H1 (cell line): ENCODE measurements around the gene LRRK1. TPM values are rescaled to one million over a fixed set of nuclear protein-coding genes. Genes with fewer than 3 reads are reported as not detected.

ENCODE experiments used
- CTCF ChIA-PET: fragments of 300-600 bp; sonication (Branson Sonifier 250); formaldehyde crosslinking; loops from one replicate; lab custom pipeline; 2021; ENCODE audit not compliant: partially characterized antibody; lab: Charles Lee
- POLR2A ChIA-PET: fragments of 300-600 bp; sonication (Branson Sonifier 250); formaldehyde crosslinking; loops from one replicate; lab custom pipeline; 2021; ENCODE audit warnings: inconsistent platforms; ENCODE audit not compliant: partially characterized antibody; lab: Charles Lee
- DNase-seq, 2 experiments: peaks; one replicate each; pipeline versions ENCODE4 v3.0.0 to v3.0.0-alpha.2; 2010 to 2022; ENCODE audit warnings: low spot score in 2 of 2, low read depth in 1 of 2, mixed read lengths in 1 of 2
- FAIRE-seq: peaks from 2 replicates; lab custom pipeline; 2011; peaks lifted over from hg19 to GRCh38; lab: Jason Lieb, UNC
- H2AFZ ChIP-seq: 2 replicates; pipeline ENCODE4 v1.8.1; 2012; ENCODE audit warnings: low read length, inconsistent platforms
- H2AK5ac ChIP-seq: 2 replicates; pipeline ENCODE4 v1.6.1; 2013; ENCODE audit warnings: low read depth, low read length
- H2BK120ac ChIP-seq: replicated peaks from 2 replicates; pipeline ENCODE3; 2013; ENCODE audit warnings: low read depth, low read length, inconsistent platforms
- H2BK12ac ChIP-seq: 2 replicates; pipeline ENCODE4 v1.6.1; 2013; ENCODE audit warnings: low read depth, low read length
- H2BK15ac ChIP-seq: 2 replicates; pipeline ENCODE4 v1.6.1; 2013; ENCODE audit warnings: low read length
- H2BK20ac ChIP-seq: 2 replicates; pipeline ENCODE4 v1.6.1; 2013; ENCODE audit warnings: low read length
- H2BK5ac ChIP-seq: 2 replicates; pipeline ENCODE4 v1.6.1; 2013; ENCODE audit warnings: low read depth, low read length
- H3K14ac ChIP-seq: 2 replicates; pipeline ENCODE4 v1.6.1; 2013; ENCODE audit warnings: inconsistent platforms; ENCODE audit not compliant: insufficient read length
- H3K18ac ChIP-seq: 2 replicates; pipeline ENCODE4 v1.6.1; 2013; ENCODE audit warnings: low read length; ENCODE audit errors: extremely low read depth
- H3K23ac ChIP-seq: 2 replicates; pipeline ENCODE4 v1.6.1; 2013; ENCODE audit warnings: inconsistent platforms; ENCODE audit not compliant: insufficient read length
- H3K23me2 ChIP-seq: 2 replicates; pipeline ENCODE4 v1.6.1; 2013; ENCODE audit warnings: low read depth, low read length
- H3K27ac ChIP-seq: 2 replicates; pipeline ENCODE4 v1.6.1; 2011; ENCODE audit warnings: low read depth, low read length, inconsistent platforms
- H3K27me3 ChIP-seq, 4 experiments: replicated peaks in 1 of 4; 1 replicate in 1 of 4; 2 replicates in 3 of 4; pipeline versions ENCODE4 v1.6.1 to v1.8.1; 2011 to 2013; ENCODE audit warnings: low read length in 3 of 4, mild to moderate bottlenecking in 3 of 4, inconsistent platforms in 2 of 4, mixed read lengths in 2 of 4, moderate library complexity in 1 of 4; ENCODE audit not compliant: control insufficient read depth in 3 of 4, insufficient read depth in 3 of 4; ENCODE audit errors: extremely low read depth in 1 of 4
- H3K36me3 ChIP-seq, 4 experiments: 2 replicates each; pipeline versions ENCODE4 v1.6.1 to v1.8.1; 2011 to 2013; ENCODE audit warnings: mild to moderate bottlenecking in 4 of 4, low read length in 3 of 4, moderate library complexity in 2 of 4, control low read depth in 1 of 4, inconsistent platforms in 1 of 4; ENCODE audit not compliant: insufficient read depth in 4 of 4, control insufficient read depth in 2 of 4
- H3K4ac ChIP-seq: replicated peaks from 2 replicates; pipeline ENCODE3; 2013; ENCODE audit warnings: low read length, low read depth, mixed read lengths, inconsistent platforms; ENCODE audit not compliant: insufficient read length
- H3K4me1 ChIP-seq, 4 experiments: replicated peaks in 1 of 4; 1 replicate in 1 of 4; 2 replicates in 3 of 4; pipeline versions ENCODE4 v1.6.1 to v1.8.1; 2011 to 2013; ENCODE audit warnings: low read length in 3 of 4, inconsistent platforms in 2 of 4, mixed read lengths in 1 of 4; ENCODE audit not compliant: insufficient read depth in 4 of 4, control insufficient read depth in 3 of 4
- H3K4me2 ChIP-seq, 2 experiments: 2 replicates each; pipeline versions ENCODE4 v1.6.1 to v1.8.1; 2011 to 2013; ENCODE audit warnings: low read depth in 2 of 2, low read length in 2 of 2, control low read depth in 1 of 2, inconsistent platforms in 1 of 2, mild to moderate bottlenecking in 1 of 2; ENCODE audit not compliant: insufficient read depth in 1 of 2
- H3K4me3 ChIP-seq, 4 experiments: fragments of 200-600, 300-600 bp in 1 of 4; sonication (generic), shearing (Covaris generic), sonication (Bioruptor Twin) in 1 of 4; 2 replicates each; pipeline versions ENCODE4 v1.5.1 to v1.8.1; 2011 to 2016; ENCODE audit warnings: low read length in 4 of 4, low read depth in 3 of 4, control low read depth in 2 of 4, inconsistent platforms in 2 of 4, mild to moderate bottlenecking in 2 of 4, mixed read lengths in 1 of 4, moderate library complexity in 1 of 4; ENCODE audit not compliant: insufficient read depth in 2 of 4; ENCODE audit errors: extremely low read depth in 1 of 4
- H3K56ac ChIP-seq: replicated peaks from 2 replicates; pipeline ENCODE3; 2013; ENCODE audit warnings: low read depth, mild to moderate bottlenecking, mixed read lengths, low read length, inconsistent platforms; ENCODE audit not compliant: insufficient read length
- H3K79me1 ChIP-seq: 2 replicates; pipeline ENCODE4 v1.6.1; 2013; ENCODE audit warnings: low read depth, low read length, control low read depth
- H3K79me2 ChIP-seq, 2 experiments: 2 replicates each; pipeline versions ENCODE4 v1.6.1 to v1.8.1; 2012 to 2013; ENCODE audit warnings: low read length in 2 of 2, mild to moderate bottlenecking in 2 of 2, inconsistent platforms in 1 of 2; ENCODE audit not compliant: insufficient read depth in 2 of 2, control insufficient read depth in 1 of 2
- H3K9ac ChIP-seq, 4 experiments: replicated peaks in 1 of 4; 1 replicate in 1 of 4; 2 replicates in 3 of 4; pipeline versions ENCODE4 v1.6.1 to v1.8.1; 2011 to 2013; ENCODE audit warnings: low read depth in 3 of 4, low read length in 3 of 4, control low read depth in 2 of 4, mild to moderate bottlenecking in 2 of 4, moderate library complexity in 2 of 4, inconsistent platforms in 1 of 4; ENCODE audit errors: extremely low read depth in 1 of 4
- H3K9me3 ChIP-seq, 2 experiments: 2 replicates each; pipeline versions ENCODE4 v1.6.1 to v1.8.1; 2012 to 2013; ENCODE audit warnings: mild to moderate bottlenecking in 2 of 2, moderate library complexity in 2 of 2, control low read depth in 1 of 2, inconsistent platforms in 1 of 2, low read depth in 1 of 2, low read length in 1 of 2, mixed read lengths in 1 of 2; ENCODE audit not compliant: insufficient read depth in 2 of 2
- H4K20me1 ChIP-seq, 2 experiments: replicated peaks in 1 of 2; 2 replicates each; pipeline versions ENCODE3 to v1.8.1; 2011 to 2013; ENCODE audit warnings: inconsistent platforms in 2 of 2, low read length in 2 of 2, mild to moderate bottlenecking in 1 of 2; ENCODE audit not compliant: insufficient read depth in 2 of 2, control insufficient read depth in 1 of 2
- H4K5ac ChIP-seq: 2 replicates; pipeline ENCODE4 v1.6.1; 2013; ENCODE audit warnings: low read length, low read depth, mixed read lengths, inconsistent platforms; ENCODE audit not compliant: insufficient read length
- H4K8ac ChIP-seq: 2 replicates; pipeline ENCODE4 v1.8.0; 2013; ENCODE audit warnings: mild to moderate bottlenecking, moderate library complexity, low read length, inconsistent platforms; ENCODE audit not compliant: insufficient read depth; ENCODE audit errors: extremely low read depth
- H4K91ac ChIP-seq: replicated peaks from 2 replicates; pipeline ENCODE3; 2013; ENCODE audit warnings: low read length, mixed read lengths, inconsistent platforms; ENCODE audit not compliant: insufficient read length
- CBX8 ChIP-seq: fragments of 300-800, 300-1000 bp; sonication (generic); IDR thresholded peaks from 2 replicates; pipeline ENCODE4 v1.7.1; 2016; ENCODE audit warnings: low read depth, low read length, borderline replicate concordance
- EZH2 ChIP-seq: fragments of 200-600 bp; sonication (generic); IDR thresholded peaks from 2 replicates; pipeline ENCODE4 v1.7.1; 2012; ENCODE audit warnings: low read depth, mild to moderate bottlenecking, moderate library complexity, low read length, inconsistent platforms; ENCODE audit not compliant: severe bottlenecking
- RAD21 ChIP-seq, 2 experiments: IDR thresholded peaks in 1 of 2; conservative IDR thresholded peaks in 1 of 2; 2 replicates each; pipeline ENCODE4 v1.6.1; 2011; ENCODE audit warnings: low read depth in 2 of 2, low read length in 2 of 2, improper control_type of control experiment in 1 of 2, inconsistent platforms in 1 of 2, mild to moderate bottlenecking in 1 of 2, moderate library complexity in 1 of 2
- WGBS, 2 experiments: shearing (Covaris generic) in 1 of 2; methylation state at CpG; one replicate each; pipeline versions ENCODE4 v1.1.6 to v1.1.7; 2013 to 2015; ENCODE audit warnings: low lambda C conversion rate in 2 of 2, mixed read lengths in 2 of 2, inconsistent platforms in 1 of 2, low coverage in 1 of 2, missing lambda C conversion rate in 1 of 2; ENCODE audit not compliant: insufficient replicate concordance in 2 of 2, insufficient coverage in 1 of 2, insufficient read length in 1 of 2; ENCODE audit errors: extremely low coverage in 1 of 2, missing lambda C conversion rate in 1 of 2; 5-methylcytosine and 5-hydroxymethylcytosine counted together
- polyA plus RNA-seq, 7 experiments: library from polyadenylated mRNA; depleted of rRNA in 3 of 7; stranded (reverse) in 5 of 7; unstranded in 2 of 7; fragments of >200 nt in 5 of 7; fragments of 200-250 nt in 2 of 7; gene quantifications; 1 replicate in 5 of 7; 2 replicates in 1 of 7; 4 replicates in 1 of 7; pipeline versions ENCODE4 v1.2.1 to v1.2.3, GENCODE V29; 2011 to 2013; ENCODE audit warnings: missing spikeins in 2 of 7, mixed read lengths in 2 of 7
- total RNA-seq: library from RNA; stranded (reverse); fragmentation: NEBNext Ultra II Directional; extraction: Animal tissue kit (Norgen Biotek cat#: 25700); gene quantifications from 2 replicates; pipeline ENCODE4 v1.2.1, GENCODE V29; 2021

Gene LRRK1
- total and polyA plus RNA-seq, 2 of the 8 experiments (the other 6 are each of a cell fraction or from before 2014, with no cell fraction given): 1.2 to 3.6 TPM

DNA sequence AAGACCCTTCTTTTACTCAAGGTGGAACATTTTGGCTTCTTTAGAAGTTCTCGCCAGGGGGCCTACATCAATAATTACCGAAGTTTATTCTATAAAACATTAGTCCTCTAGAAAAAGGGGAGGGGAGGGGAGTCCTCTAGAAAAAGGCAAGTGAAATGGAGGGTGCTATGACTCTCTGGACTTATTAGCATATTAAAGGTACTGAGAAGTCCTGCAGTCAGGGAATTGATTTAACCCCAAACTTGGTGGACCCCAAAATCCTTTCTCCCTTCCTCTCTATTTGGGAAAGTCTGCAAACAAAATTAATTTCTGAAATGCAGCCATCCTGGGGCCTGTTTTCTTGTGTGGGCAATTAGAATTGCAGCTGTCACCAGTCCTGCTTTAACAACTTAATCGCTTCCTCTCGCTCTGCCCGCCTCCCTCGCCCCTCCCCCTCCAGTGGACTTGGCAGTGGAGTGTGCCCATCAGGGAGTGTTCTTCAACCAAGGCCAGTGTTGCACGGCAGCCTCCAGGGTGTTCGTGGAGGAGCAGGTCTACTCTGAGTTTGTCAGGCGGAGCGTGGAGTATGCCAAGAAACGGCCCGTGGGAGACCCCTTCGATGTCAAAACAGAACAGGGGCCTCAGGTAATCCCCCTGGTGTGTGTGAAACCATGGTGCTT is 18.9 kb upstream of the LRRK1 start:
- no peaks in the 10 kb centered on the region for H3K79me2 ChIP-seq
- POLR2A ChIA-PET: interaction anchor here (1.4 kb wide), 1 partner anchor 11 kb away, joined by 4 read pairs; no protein-coding TSS in a partner anchor
- FAIRE-seq: no peak

More for the DNA sequence above, 18.9 kb upstream of the LRRK1 start:
- Histone ChIP-seq H3K27me3 (no peaks in the 10 kb centered on the region), H3K14ac (no peak overlapping the region), H2BK12ac (no peak overlapping the region), H3K27ac (no peak overlapping the region), H3K56ac (no peak overlapping the region)
- TF ChIP-seq RAD21 (IDR thresholded peaks at IDR 0.05 in 1 of 2, conservative IDR thresholded peaks at IDR 0.05 in 1 of 2; ENCODE audit: low read depth in 2 of 2, low read length in 2 of 2) (no peak), CBX8 (no peak), EZH2 (no peak)
- TF ChIP-seq, all 59 proteins: peak for 0
- H3K36me3 ChIP-seq: no peaks in the 10 kb centered on the region
- 84% methylated on average over 11 of the region's 13 CpGs; no CpG with 5 or more reads in 1 of the 2 experiments for WGBS, 2 experiments
- H3K18ac ChIP-seq: no peak overlapping the region
- H3K23ac ChIP-seq: no peak overlapping the region
- H2AK5ac ChIP-seq: no peak overlapping the region
- no peak overlapping the region for H2BK5ac ChIP-seq
- H4K8ac ChIP-seq: no peak overlapping the region
- no peak overlapping the region for H4K91ac ChIP-seq
- no peaks in the 10 kb centered on the region for H3K9me3 ChIP-seq
- H3K79me1 ChIP-seq: no peaks in the 10 kb centered on the region
- H3K4ac ChIP-seq: no peak overlapping the region
- no peak overlapping the region for H4K5ac ChIP-seq
- H2BK15ac ChIP-seq: no peak overlapping the region
- H3K9ac ChIP-seq: no peak overlapping the region
- CTCF ChIA-PET: interaction anchor here (2.3 to 13.4 kb wide), 3 partner anchors 7 to 17 kb away, joined by 10 to 150 read pairs (median 19); partner anchors contain the start of gene LRRK1
- no peak for DNase-seq
- H3K4me2 ChIP-seq: no peak overlapping the region
- no peak overlapping the region for H2BK120ac ChIP-seq
- no peak overlapping the region for H3K4me3 ChIP-seq
- H3K4me1 ChIP-seq: peaks cover 0 to 10% (median 3%) of the 10 kb centered on the region in 4 experiments; a peak in 5 of 7 replicates
- no peak overlapping the region for H2AFZ ChIP-seq
- H4K20me1 ChIP-seq: no peaks in the 10 kb centered on the region
- no peaks in the 10 kb centered on the region for H3K23me2 ChIP-seq
- H2BK20ac ChIP-seq: no peak overlapping the region
